ENCODE data around the gene MYL9. TPM values are rescaled to one million over a fixed set of nuclear protein-coding genes. Genes with fewer than 3 reads are reported as not detected.

Gene MYL9
- total RNA-seq, 2 experiments from 2014 or later, result not detected

DNA sequence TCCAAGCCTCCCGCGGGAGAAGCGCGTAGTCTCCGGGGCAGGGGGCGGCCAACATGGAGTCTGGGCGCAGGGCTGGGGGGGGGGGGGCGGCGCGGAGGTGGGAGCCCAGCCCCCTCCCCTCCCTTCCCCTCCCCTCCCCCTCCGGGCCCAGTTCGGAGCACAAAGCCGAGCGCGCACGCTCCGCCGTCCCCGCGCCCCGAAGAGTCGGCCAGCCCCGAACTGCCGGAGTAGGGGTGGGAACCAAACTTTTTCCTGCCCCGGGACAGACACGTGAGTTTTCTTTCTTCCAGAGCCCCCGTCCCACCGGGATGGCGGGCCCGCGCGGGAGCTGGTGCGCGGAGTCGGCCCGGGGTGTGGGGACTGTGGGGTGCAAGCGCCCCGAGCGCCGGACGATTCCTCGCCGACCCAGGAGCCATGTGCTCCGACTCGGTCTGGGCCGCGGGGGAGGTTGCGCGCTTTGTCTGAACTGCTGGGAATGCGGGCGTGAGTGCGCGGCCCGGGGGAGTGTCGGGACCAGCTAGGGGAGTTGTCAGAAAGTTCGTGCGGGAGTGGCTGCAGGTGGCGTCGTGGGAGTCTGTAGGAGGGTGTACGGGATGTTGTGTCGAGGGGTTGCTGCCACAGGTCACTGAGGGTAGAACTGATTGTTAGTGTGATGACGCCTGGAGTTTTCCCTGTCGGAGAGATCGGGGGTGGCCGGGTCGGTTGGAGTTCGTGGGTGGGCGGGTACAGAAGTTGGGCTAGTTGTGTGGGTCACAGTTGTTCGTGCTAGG is 33.2 kb downstream of the MYL9 start:
- Mint-ChIP-seq H3K27me3 (no peaks in the 10 kb centered on the region), H3K36me3 (ENCODE audit: low read depth) (peaks cover 34% of the 10 kb centered on the region), H3K27ac (peak overlapping the region; percentile 96), H3K9me3 (no peaks in the 10 kb centered on the region), H3K4me1 (ENCODE audit: low read depth) (peaks cover 36% of the 10 kb centered on the region), H3K4me3 (peak overlapping the region; percentile 89)
- ATAC-seq, result no peak
- POLR2A ChIA-PET, result interaction anchor here (0.8 to 13.8 kb wide), 9 partner anchors 8 to 621 kb away, joined by 3 to 214 read pairs (median 4); partner anchors contain the start of genes RAB5IF and SLA2
- intact Hi-C loops (cut with micrococcal nuclease), result loop anchor here (5.0 kb wide), 1 partner anchor 33 kb away; the partner anchor contains the start of gene RAB5IF
- TF ChIP-seq, protein P1, sequence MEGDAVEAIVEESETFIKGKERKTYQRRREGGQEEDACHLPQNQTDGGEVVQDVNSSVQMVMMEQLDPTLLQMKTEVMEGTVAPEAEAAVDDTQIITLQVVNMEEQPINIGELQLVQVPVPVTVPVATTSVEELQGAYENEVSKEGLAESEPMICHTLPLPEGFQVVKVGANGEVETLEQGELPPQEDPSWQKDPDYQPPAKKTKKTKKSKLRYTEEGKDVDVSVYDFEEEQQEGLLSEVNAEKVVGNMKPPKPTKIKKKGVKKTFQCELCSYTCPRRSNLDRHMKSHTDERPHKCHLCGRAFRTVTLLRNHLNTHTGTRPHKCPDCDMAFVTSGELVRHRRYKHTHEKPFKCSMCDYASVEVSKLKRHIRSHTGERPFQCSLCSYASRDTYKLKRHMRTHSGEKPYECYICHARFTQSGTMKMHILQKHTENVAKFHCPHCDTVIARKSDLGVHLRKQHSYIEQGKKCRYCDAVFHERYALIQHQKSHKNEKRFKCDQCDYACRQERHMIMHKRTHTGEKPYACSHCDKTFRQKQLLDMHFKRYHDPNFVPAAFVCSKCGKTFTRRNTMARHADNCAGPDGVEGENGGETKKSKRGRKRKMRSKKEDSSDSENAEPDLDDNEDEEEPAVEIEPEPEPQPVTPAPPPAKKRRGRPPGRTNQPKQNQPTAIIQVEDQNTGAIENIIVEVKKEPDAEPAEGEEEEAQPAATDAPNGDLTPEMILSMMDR (IDR thresholded peaks at IDR 0.05), result no peak
- CTCF ChIA-PET, result interaction anchor here (1.5 to 4.6 kb wide), 5 partner anchors 15 to 38 kb away, joined by 4 to 25 read pairs (median 5); partner anchors contain the start of gene RAB5IF
- DNase-seq, result peak; percentile 63

DNA sequence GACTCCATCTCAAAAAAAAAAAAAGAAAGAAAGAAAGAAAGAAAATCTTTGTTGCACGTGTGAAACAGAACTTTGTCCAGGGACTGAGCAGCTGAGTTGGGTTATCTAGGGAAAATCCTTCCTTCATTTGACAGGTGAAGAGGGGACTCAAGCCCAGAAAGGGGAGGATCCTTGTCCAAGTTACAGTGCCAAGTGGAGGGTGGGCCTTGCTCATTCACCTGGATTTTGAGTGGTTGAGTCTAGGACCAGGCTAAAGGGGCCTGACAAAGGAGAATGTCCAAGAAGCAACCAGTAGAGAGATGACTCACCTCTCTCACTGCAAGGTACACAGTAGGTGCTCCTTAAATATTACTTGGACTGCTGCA is 34.7 kb downstream of the MYL9 start:
- Mint-ChIP-seq H3K4me3 (peak overlapping the region; percentile 89), H3K4me1 (ENCODE audit: low read depth) (peaks cover 45% of the 10 kb centered on the region), H3K36me3 (ENCODE audit: low read depth) (peaks cover 45% of the 10 kb centered on the region), H3K27me3 (no peaks in the 10 kb centered on the region), H3K27ac (peak overlapping the region; percentile 96), H3K9me3 (no peaks in the 10 kb centered on the region)
- ChIA-PET CTCF (interaction anchor here (1.1 to 4.6 kb wide), 5 partner anchors 13 to 36 kb away, joined by 3 to 25 read pairs (median 5); partner anchors contain the start of gene RAB5IF), POLR2A (interaction anchor here (1.6 to 13.8 kb wide), 3 partner anchors 15 to 68 kb away, joined by 6 to 214 read pairs (median 7); partner anchors contain the start of gene RAB5IF)
- intact Hi-C loops (cut with micrococcal nuclease), result no loop called here
- DNase-seq, result no peak
- TF ChIP-seq, protein P1 (IDR thresholded peaks at IDR 0.05), result no peak
- ATAC-seq, result no peak

DNA sequence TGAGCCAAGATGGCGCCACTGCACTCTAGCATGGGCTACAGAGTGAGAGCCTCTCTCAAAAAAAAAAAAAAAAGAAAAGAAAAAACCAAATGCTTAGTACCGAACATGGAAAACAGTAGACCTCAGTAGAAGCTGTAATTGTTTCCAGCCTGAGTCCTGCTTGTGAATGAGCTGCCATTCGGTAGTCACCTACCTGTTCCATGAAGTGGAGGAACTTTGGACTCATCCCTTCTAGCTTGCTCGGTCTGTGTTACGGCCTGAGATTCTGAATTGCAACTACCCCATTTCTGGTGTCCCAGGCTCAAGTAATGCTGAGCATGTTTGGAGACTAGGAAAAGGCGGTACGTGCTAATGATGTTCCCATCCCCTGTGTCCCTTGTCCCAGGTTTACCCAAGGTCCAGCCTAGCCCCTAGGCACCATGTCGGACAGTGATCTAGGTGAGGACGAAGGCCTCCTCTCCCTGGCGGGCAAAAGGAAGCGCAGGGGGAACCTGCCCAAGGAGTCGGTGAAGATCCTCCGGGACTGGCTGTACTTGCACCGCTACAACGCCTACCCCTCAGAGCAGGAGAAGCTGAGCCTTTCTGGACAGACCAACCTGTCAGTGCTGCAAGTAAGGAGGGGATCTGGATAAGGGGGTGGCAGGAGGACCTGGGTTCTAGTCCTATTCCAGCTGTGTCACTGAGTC is 37.2 kb downstream of the MYL9 start:
- ATAC-seq, result no peak
- no peaks in the 10 kb centered on the region for H3K27me3 Mint-ChIP-seq
- TF ChIP-seq, protein P1 (IDR thresholded peaks at IDR 0.05), result no peak
- H3K36me3 Mint-ChIP-seq (ENCODE audit: low read depth), result peaks cover 60% of the 10 kb centered on the region
- H3K4me3 Mint-ChIP-seq, result no peak overlapping the region
- no peak for DNase-seq
- POLR2A ChIA-PET, result interaction anchor here (2.4 to 13.8 kb wide), 2 partner anchors 13 to 27 kb away, joined by 7 to 214 read pairs; partner anchors contain the start of gene RAB5IF
- H3K9me3 Mint-ChIP-seq, result no peaks in the 10 kb centered on the region
- peaks cover 46% of the 10 kb centered on the region for H3K4me1 Mint-ChIP-seq (ENCODE audit: low read depth)
- CTCF ChIA-PET, result interaction anchor here (0.6 to 4.6 kb wide), 4 partner anchors 11 to 27 kb away, joined by 3 to 25 read pairs (median 4); partner anchors contain the start of gene RAB5IF
- peak overlapping the region; percentile 52 for H3K27ac Mint-ChIP-seq
- intact Hi-C loops (cut with micrococcal nuclease), result no loop called here

DNA sequence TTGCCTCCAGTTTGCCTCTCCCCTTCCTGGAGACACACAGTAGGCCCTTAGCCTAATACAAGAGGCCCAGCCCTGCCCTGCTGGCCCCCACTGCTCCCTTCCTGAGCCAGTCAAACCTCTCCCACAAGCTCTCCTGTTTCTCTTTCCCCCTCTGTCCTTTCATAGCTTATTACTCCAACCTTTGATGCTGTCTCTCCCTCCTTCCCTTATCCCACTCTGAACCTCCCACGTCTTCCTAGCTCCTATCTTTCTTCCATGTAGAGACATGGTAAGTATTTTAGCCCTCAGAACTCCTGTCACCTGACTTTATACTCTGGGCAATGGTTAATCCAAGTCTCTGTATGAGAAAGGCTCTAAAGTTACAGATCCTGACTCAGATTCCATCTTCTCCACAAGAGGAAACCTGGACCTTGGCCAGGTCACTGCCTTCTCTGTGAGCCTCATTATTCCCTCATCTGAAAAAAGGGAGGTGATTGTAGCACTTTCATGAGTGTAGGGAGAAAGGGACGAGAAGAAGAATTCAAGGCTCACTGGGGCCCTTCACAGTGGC is 38.8 kb downstream of the MYL9 start:
- no peaks in the 10 kb centered on the region for H3K9me3 Mint-ChIP-seq
- no peak for ATAC-seq
- H3K27me3 Mint-ChIP-seq, result no peaks in the 10 kb centered on the region
- H3K4me1 Mint-ChIP-seq (ENCODE audit: low read depth), result peaks cover 49% of the 10 kb centered on the region
- no peak overlapping the region for H3K4me3 Mint-ChIP-seq
- no peak for DNase-seq
- TF ChIP-seq, protein P1 (IDR thresholded peaks at IDR 0.05), result no peak
- CTCF ChIA-PET, result interaction anchor here (0.7 kb wide), 1 partner anchor 26 kb away, joined by 3 read pairs; the partner anchor contains the start of gene RAB5IF
- peak overlapping the region; percentile 72 for H3K27ac Mint-ChIP-seq
- peaks cover 61% of the 10 kb centered on the region for H3K36me3 Mint-ChIP-seq (ENCODE audit: low read depth)
- intact Hi-C loops (cut with micrococcal nuclease), result no loop called here
- POLR2A ChIA-PET, result interaction anchor here (1.3 to 13.8 kb wide), 2 partner anchors 11 kb away, joined by 4 to 214 read pairs; no protein-coding TSS in a partner anchor
